Measurements from ENCODE around the gene THADA.

GRCh38 chr2:43384143-43384542 is 211.7 kb downstream of the THADA start:
- TF ChIP-seq ZNF274 (IDR thresholded peaks at IDR 0.05; ENCODE audit: low read depth, low read length) (no peak), YY1 (IDR thresholded peaks at IDR 0.05; ENCODE audit: insufficient read depth, insufficient read length) (no peak), SUZ12 (IDR thresholded peaks at IDR 0.05; ENCODE audit: extremely low read depth, insufficient read depth, insufficient read length) (no peak)

All from NT2/D1 (cell line).